ENCODE measurements around the gene NT5C1B. TPM values are rescaled to one million over a fixed set of nuclear protein-coding genes. Genes with fewer than 3 reads are reported as not detected.

The NT5C1B gene
- total and polyA plus RNA-seq, 10 of the 15 experiments (the other 5 are each of a cell fraction or from before 2014, with no cell fraction given) = 0.40 to 0.44 TPM; not detected in 8

DNA sequence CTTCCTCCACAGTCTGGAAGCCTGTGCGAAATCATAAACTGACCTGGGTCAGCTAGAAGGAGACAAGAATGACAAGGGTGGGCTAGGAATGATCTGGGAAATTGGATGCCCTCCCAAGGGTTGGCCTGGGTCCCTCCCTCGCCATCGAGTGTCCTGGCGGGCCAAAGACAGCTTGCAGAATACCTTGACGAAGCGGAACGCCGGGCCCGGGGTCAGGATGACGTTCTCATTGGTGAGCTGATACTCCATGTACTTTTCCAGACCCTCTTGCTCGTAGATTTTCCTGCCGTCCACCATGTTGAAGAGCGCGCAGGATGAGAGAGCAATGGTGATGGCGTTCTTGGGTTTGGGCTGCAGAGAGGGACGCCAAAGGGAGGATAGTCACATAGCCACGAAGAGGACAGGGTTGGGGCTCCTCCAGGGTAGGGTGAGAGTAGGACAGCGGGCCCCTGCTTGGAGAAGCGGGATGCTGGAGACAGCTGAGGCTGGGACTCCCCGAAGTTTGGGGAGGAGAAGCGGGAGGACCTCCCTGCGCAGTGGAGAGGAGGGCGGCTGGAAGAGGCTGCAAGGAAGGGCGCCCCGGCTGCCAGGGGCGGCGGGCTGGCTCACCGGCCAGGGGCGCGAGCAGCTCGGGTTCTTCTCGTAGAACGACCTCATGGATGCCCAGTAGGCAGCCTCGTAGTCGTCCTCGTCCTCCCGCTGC, 5.3 kb downstream of the NT5C1B start:
- no peaks in the 10 kb centered on the region for H3K9me3 ChIP-seq (replicated peaks; ENCODE audit: control insufficient read depth, insufficient read depth, low read length)
- ChIA-PET SMC1A (ENCODE audit: uncharacterized antibody, unreplicated experiment) (no interaction called here), RAD21 (ENCODE audit: unreplicated experiment) (no interaction called here), CTCF (no interaction called here), POLR2A (no interaction called here)
- intact Hi-C loops (cut with micrococcal nuclease; ENCODE audit: unreplicated experiment) (no loop called here), in situ Hi-C loops (cut with MboI) (no loop called here)
- DNase-seq (ENCODE audit: low read depth, low spot score) (no peak), ATAC-seq (no peak), FAIRE-seq (no peak)
- no peaks in the 10 kb centered on the region for H4K20me1 ChIP-seq (ENCODE audit: control insufficient read depth, insufficient read depth)
- no peak overlapping the region for H2AFZ ChIP-seq (ENCODE audit: control insufficient read depth, low read depth, low read length)
- no peak overlapping the region for H3K4me3 ChIP-seq
- BruUV-seq (replicated peaks) = no TSS peak
- no peaks in the 10 kb centered on the region for H3K4me1 ChIP-seq (ENCODE audit: control insufficient read depth, insufficient read depth, low read length)
- H3K27me3 ChIP-seq (replicated peaks in 1 of 2; ENCODE audit: control insufficient read depth in 2 of 2, insufficient read depth in 2 of 2, low read length in 1 of 2) = no peaks in the 10 kb centered on the region
- no peaks in the 10 kb centered on the region for H3K36me3 ChIP-seq (ENCODE audit: control insufficient read depth in 2 of 2, insufficient read depth in 2 of 2, low read length in 1 of 2)
- no peak for TF ChIP-seq MYC (IDR thresholded peaks at IDR 0.05; ENCODE audit: insufficient read depth, insufficient read length, insufficient replicate concordance, low read length, severe bottlenecking)
- no peak for TF ChIP-seq PML (IDR thresholded peaks at IDR 0.05; ENCODE audit: low read length)
- no peak for TF ChIP-seq SRF (IDR thresholded peaks at IDR 0.05; ENCODE audit: low read depth in 2 of 2, low read length in 2 of 2)
- TF ChIP-seq ZBTB33 (IDR thresholded peaks at IDR 0.05) = no peak
- no peak for TF ChIP-seq NR2F1 (conservative IDR thresholded peaks at IDR 0.05)
- no peaks in the 10 kb centered on the region for H3K79me2 ChIP-seq (ENCODE audit: control insufficient read depth, insufficient read depth, low read length)
- H3K27ac ChIP-seq (ENCODE audit: control insufficient read depth, insufficient read depth) = no peak overlapping the region
- no peak overlapping the region for H3K9ac ChIP-seq (ENCODE audit: control insufficient read depth, insufficient read depth, low read length)
- H3K4me2 ChIP-seq (ENCODE audit: control insufficient read depth, insufficient read depth) = no peak overlapping the region
- WGBS (ENCODE audit: insufficient coverage, insufficient replicate concordance, low lambda C conversion rate, missing lambda C conversion rate) = 74% methylated on average over 28 of the region's 37 CpGs

DNA sequence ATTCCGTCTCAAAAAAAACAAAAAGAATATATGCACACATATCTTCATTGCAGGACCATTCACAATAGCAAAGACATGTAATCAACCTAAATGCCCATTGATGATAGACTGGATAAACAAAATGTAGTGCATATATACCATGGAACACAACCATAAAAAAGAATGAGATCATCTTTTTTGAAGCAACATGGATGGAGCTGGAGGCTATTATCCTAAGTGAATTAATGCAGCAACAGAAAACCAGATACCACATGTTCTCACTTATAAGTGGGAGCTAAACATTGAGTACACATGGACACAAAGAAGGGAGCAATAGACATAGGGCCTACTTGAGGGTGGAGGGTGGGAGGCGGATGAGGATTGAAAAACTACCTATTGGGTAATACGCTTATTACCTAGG, 8.8 kb downstream of the NT5C1B start:
- Histone ChIP-seq H3K79me2 (ENCODE audit: control insufficient read depth, insufficient read depth, low read length) (no peaks in the 10 kb centered on the region), H3K9me3 (replicated peaks; ENCODE audit: control insufficient read depth, insufficient read depth, low read length) (no peaks in the 10 kb centered on the region), H3K4me1 (ENCODE audit: control insufficient read depth, insufficient read depth, low read length) (no peaks in the 10 kb centered on the region), H3K27ac (ENCODE audit: control insufficient read depth, insufficient read depth) (no peak overlapping the region), H3K36me3 (ENCODE audit: control insufficient read depth in 2 of 2, insufficient read depth in 2 of 2, low read length in 1 of 2) (no peaks in the 10 kb centered on the region), H3K27me3 (replicated peaks in 1 of 2; ENCODE audit: control insufficient read depth in 2 of 2, insufficient read depth in 2 of 2, low read length in 1 of 2) (no peaks in the 10 kb centered on the region), H2AFZ (ENCODE audit: control insufficient read depth, low read depth, low read length) (no peak overlapping the region), H4K20me1 (ENCODE audit: control insufficient read depth, insufficient read depth) (no peaks in the 10 kb centered on the region), H3K9ac (ENCODE audit: control insufficient read depth, insufficient read depth, low read length) (no peak overlapping the region), H3K4me3 (no peak overlapping the region), H3K4me2 (ENCODE audit: control insufficient read depth, insufficient read depth) (no peak overlapping the region)
- BruUV-seq (replicated peaks) = no TSS peak
- ChIA-PET RAD21 (ENCODE audit: unreplicated experiment) (no interaction called here), CTCF (no interaction called here), POLR2A (no interaction called here), SMC1A (ENCODE audit: uncharacterized antibody, unreplicated experiment) (no interaction called here)
- ATAC-seq (no peak), DNase-seq (ENCODE audit: low read depth, low spot score) (no peak), FAIRE-seq (no peak)
- in situ Hi-C loops (cut with MboI) = no loop called here
- 48% methylated on average over 3 of the region's 3 CpGs for WGBS (ENCODE audit: insufficient coverage, insufficient replicate concordance, low lambda C conversion rate, missing lambda C conversion rate)
- intact Hi-C loops (cut with micrococcal nuclease; ENCODE audit: unreplicated experiment) = no loop called here
- TF ChIP-seq BCL11A (IDR thresholded peaks at IDR 0.05; ENCODE audit: low read depth, low read length) (no peak), PAX5 (IDR thresholded peaks at IDR 0.05; ENCODE audit: borderline replicate concordance, low read depth, low read length) (no peak), RFX5 (IDR thresholded peaks at IDR 0.05; ENCODE audit: low read depth, low read length) (no peak), ZBTB40 (IDR thresholded peaks at IDR 0.05; ENCODE audit: borderline replicate concordance) (no peak), ZNF207 (IDR thresholded peaks at IDR 0.05; ENCODE audit: borderline replicate concordance) (no peak), RUNX3 (IDR thresholded peaks at IDR 0.05; ENCODE audit: low read length) (no peak), CREB1 (IDR thresholded peaks at IDR 0.05; ENCODE audit: low read depth) (no peak)

Measured in GM12878 (cell line).